ENCODE data around the gene HSD17B2. TPM values are rescaled to one million over a fixed set of nuclear protein-coding genes. Genes with fewer than 3 reads are reported as not detected.

HSD17B2 gene
- total and polyA plus RNA-seq, 2 donors (not counting 1 experiment from before 2014, with no cell fraction given): 0.33 to 1.6 TPM

GRCh38 chr16:82079892-82080291, 44.8 kb downstream of the HSD17B2 start:
- H3K36me3 ChIP-seq (ENCODE audit: control insufficient read depth, insufficient read depth, low read length): no peaks in the 10 kb centered on the region
- no peak overlapping the region for H3K9ac ChIP-seq (ENCODE audit: insufficient read depth, low read length)
- H3K79me2 ChIP-seq (ENCODE audit: control insufficient read depth, insufficient read depth, low read length): no peaks in the 10 kb centered on the region
- no peaks in the 10 kb centered on the region for H3K9me3 ChIP-seq (ENCODE audit: control insufficient read depth, insufficient read depth, low read depth, low read length)
- no peak overlapping the region for H3K4me3 ChIP-seq (replicated peaks in 1 of 4; ENCODE audit: control extremely low read depth in 1 of 4, insufficient read depth in 1 of 4, low read depth in 3 of 4, low read length in 4 of 4)
- no peak overlapping the region for H3K27ac ChIP-seq (ENCODE audit: insufficient read depth, low read length)
- no peaks in the 10 kb centered on the region for H4K20me1 ChIP-seq (ENCODE audit: control insufficient read depth, extremely low read depth, insufficient read depth, low read length)
- H3K4me2 ChIP-seq (ENCODE audit: extremely low read depth, insufficient read depth, low read length): no peak overlapping the region
- no peak for DNase-seq (ENCODE audit: low read depth in 2 of 2)
- H3K4me1 ChIP-seq (ENCODE audit: control insufficient read depth, extremely low read depth, insufficient read depth, low read length): peaks cover 4% of the 10 kb centered on the region
- H2AFZ ChIP-seq (ENCODE audit: low read length): no peak overlapping the region
- H3K27me3 ChIP-seq (ENCODE audit: control insufficient read depth, insufficient read depth, low read length): no peaks in the 10 kb centered on the region
- no peak for TF ChIP-seq EZH2 (IDR thresholded peaks at IDR 0.05; ENCODE audit: low read length, missing control alignments)
- TF ChIP-seq CTCF (conservative IDR thresholded peaks at IDR 0.05 in 1 of 2, IDR thresholded peaks at IDR 0.05 in 1 of 2; ENCODE audit: low read depth in 1 of 2, low read length in 2 of 2): no peak

- H3K79me2 ChIP-seq (ENCODE audit: control insufficient read depth, insufficient read depth, low read length): no peaks in the 10 kb centered on the region
- H3K4me3 ChIP-seq (replicated peaks in 1 of 4; ENCODE audit: control extremely low read depth in 1 of 4, insufficient read depth in 1 of 4, low read depth in 3 of 4, low read length in 4 of 4): no peak overlapping the region
- no peak overlapping the region for H3K9ac ChIP-seq (ENCODE audit: insufficient read depth, low read length)
- no peak for DNase-seq (ENCODE audit: low read depth in 2 of 2)
- H2AFZ ChIP-seq (ENCODE audit: low read length): no peak overlapping the region
- H3K27ac ChIP-seq (ENCODE audit: insufficient read depth, low read length): no peak overlapping the region
- no peaks in the 10 kb centered on the region for H3K27me3 ChIP-seq (ENCODE audit: control insufficient read depth, insufficient read depth, low read length)
- no peaks in the 10 kb centered on the region for H3K9me3 ChIP-seq (ENCODE audit: control insufficient read depth, insufficient read depth, low read depth, low read length)
- TF ChIP-seq CTCF (conservative IDR thresholded peaks at IDR 0.05 in 1 of 2, IDR thresholded peaks at IDR 0.05 in 1 of 2; ENCODE audit: low read depth in 1 of 2, low read length in 2 of 2): no peak
- no peak for TF ChIP-seq EZH2 (IDR thresholded peaks at IDR 0.05; ENCODE audit: low read length, missing control alignments)
- H4K20me1 ChIP-seq (ENCODE audit: control insufficient read depth, extremely low read depth, insufficient read depth, low read length): no peaks in the 10 kb centered on the region
- H3K4me2 ChIP-seq (ENCODE audit: extremely low read depth, insufficient read depth, low read length): no peak overlapping the region
- no peaks in the 10 kb centered on the region for H3K36me3 ChIP-seq (ENCODE audit: control insufficient read depth, insufficient read depth, low read length)
- peaks cover 4% of the 10 kb centered on the region for H3K4me1 ChIP-seq (ENCODE audit: control insufficient read depth, extremely low read depth, insufficient read depth, low read length)
Observed at GRCh38 chr16:82081264-82081663, 46.2 kb downstream of the HSD17B2 start.

- Histone ChIP-seq H3K36me3 (ENCODE audit: control insufficient read depth, insufficient read depth, low read length) (no peaks in the 10 kb centered on the region), H4K20me1 (ENCODE audit: control insufficient read depth, extremely low read depth, insufficient read depth, low read length) (no peaks in the 10 kb centered on the region), H3K4me2 (ENCODE audit: extremely low read depth, insufficient read depth, low read length) (no peak overlapping the region), H3K4me1 (ENCODE audit: control insufficient read depth, extremely low read depth, insufficient read depth, low read length) (peaks cover 4% of the 10 kb centered on the region), H3K4me3 (replicated peaks in 1 of 4; ENCODE audit: control extremely low read depth in 1 of 4, insufficient read depth in 1 of 4, low read depth in 3 of 4, low read length in 4 of 4) (no peak overlapping the region), H3K27ac (ENCODE audit: insufficient read depth, low read length) (no peak overlapping the region), H3K9me3 (ENCODE audit: control insufficient read depth, insufficient read depth, low read depth, low read length) (no peaks in the 10 kb centered on the region), H3K79me2 (ENCODE audit: control insufficient read depth, insufficient read depth, low read length) (no peaks in the 10 kb centered on the region), H3K9ac (ENCODE audit: insufficient read depth, low read length) (no peak overlapping the region), H3K27me3 (ENCODE audit: control insufficient read depth, insufficient read depth, low read length) (no peaks in the 10 kb centered on the region), H2AFZ (ENCODE audit: low read length) (no peak overlapping the region)
- DNase-seq (ENCODE audit: low read depth in 2 of 2): no peak
- TF ChIP-seq CTCF (conservative IDR thresholded peaks at IDR 0.05 in 1 of 2, IDR thresholded peaks at IDR 0.05 in 1 of 2; ENCODE audit: low read depth in 1 of 2, low read length in 2 of 2) (no peak), EZH2 (IDR thresholded peaks at IDR 0.05; ENCODE audit: low read length, missing control alignments) (no peak)
Observed at GRCh38 chr16:82082097-82082496, 47.0 kb downstream of the HSD17B2 start.
